Measurements from ENCODE around the gene ARMC3.

Gene ARMC3

GRCh38 chr10:22977751-22978150 lies 49.9 kb downstream of the ARMC3 start:
- H3K4me3 ChIP-seq (ENCODE audit: low read depth, low read length): no peak overlapping the region
- no peak for DNase-seq (ENCODE audit: low read depth)
- in situ Hi-C loops (cut with HindIII; ENCODE audit: low sequenced_read_pairs): loop anchor here (25.0 kb wide), 3 partner anchors 390 to 990 kb away; no protein-coding TSS in a partner anchor
- no peak for TF ChIP-seq CTCF (IDR thresholded peaks at IDR 0.05; ENCODE audit: low read depth, low read length, missing control alignments)

- peak; percentile 29 for DNase-seq (ENCODE audit: low read depth)
- TF ChIP-seq CTCF (IDR thresholded peaks at IDR 0.05; ENCODE audit: low read depth, low read length, missing control alignments): no peak
- H3K4me3 ChIP-seq (ENCODE audit: low read depth, low read length): no peak overlapping the region
- in situ Hi-C loops (cut with HindIII; ENCODE audit: low sequenced_read_pairs): loop anchor here (25.0 kb wide), 3 partner anchors 391 to 991 kb away; no protein-coding TSS in a partner anchor
Measured at GRCh38 chr10:22978287-22978686, 50.4 kb downstream of the ARMC3 start.

GRCh38 chr10:22978918-22979317 lies 51.1 kb downstream of the ARMC3 start:
- TF ChIP-seq CTCF (IDR thresholded peaks at IDR 0.05; ENCODE audit: low read depth, low read length, missing control alignments): no peak
- no peak for DNase-seq (ENCODE audit: low read depth)
- H3K4me3 ChIP-seq (ENCODE audit: low read depth, low read length): no peak overlapping the region
- in situ Hi-C loops (cut with HindIII; ENCODE audit: low sequenced_read_pairs): loop anchor here (25.0 kb wide), 3 partner anchors 392 to 992 kb away; no protein-coding TSS in a partner anchor

- H3K4me3 ChIP-seq (ENCODE audit: low read depth, low read length): no peak overlapping the region
- no peak for TF ChIP-seq CTCF (IDR thresholded peaks at IDR 0.05; ENCODE audit: low read depth, low read length, missing control alignments)
- in situ Hi-C loops (cut with HindIII; ENCODE audit: low sequenced_read_pairs): loop anchor here (25.0 kb wide), 3 partner anchors 394 to 994 kb away; no protein-coding TSS in a partner anchor
- no peak for DNase-seq (ENCODE audit: low read depth)
Measured at GRCh38 chr10:22980822-22981221, 53.0 kb downstream of the ARMC3 start.

- H3K4me3 ChIP-seq (ENCODE audit: low read depth, low read length): no peak overlapping the region
- no peak for DNase-seq (ENCODE audit: low read depth)
- in situ Hi-C loops (cut with HindIII; ENCODE audit: low sequenced_read_pairs): loop anchor here (25.0 kb wide), 3 partner anchors 397 to 997 kb away; no protein-coding TSS in a partner anchor
- TF ChIP-seq CTCF (IDR thresholded peaks at IDR 0.05; ENCODE audit: low read depth, low read length, missing control alignments): no peak
Measured at GRCh38 chr10:22984066-22984465, 56.2 kb downstream of the ARMC3 start.

GRCh38 chr10:22986771-22987542 lies 59.1 kb downstream of the ARMC3 start:
- no peak overlapping the region for H3K4me3 ChIP-seq (ENCODE audit: low read depth, low read length)
- DNase-seq (ENCODE audit: low read depth): peak; percentile 43
- peak; percentile 21 for TF ChIP-seq CTCF (IDR thresholded peaks at IDR 0.05; ENCODE audit: low read depth, low read length, missing control alignments)
- in situ Hi-C loops (cut with HindIII; ENCODE audit: low sequenced_read_pairs): loop anchor here (25.0 kb wide), 3 partner anchors 400 to 1000 kb away; no protein-coding TSS in a partner anchor
